SKM-1 treated with dmso at 0.1 percent for 144 hours (cell line): Measurements from ENCODE around the gene C12orf43.
A peak's percentile ranks its signal among the peaks of the same experiment; 100 is the strongest.
"Not testable (repeated sequence)": the region's sequence is repeated elsewhere in the genome, so short reads cannot be mapped to it uniquely, and the experiment has no call there.

Experiments
- DNase-seq: peaks from one replicate; lab custom pipeline; 2025; ENCODE audit not compliant: unreplicated experiment; lab: John Stamatoyannopoulos, UW

Gene C12orf43

GRCh38 chr12:121015825-121016766 lies at the start of gene C12orf43:
TSS of gene C12orf43 (minus strand) at chr12:121016487. CDS start at chr12:121016474, 13 bp downstream.
- DNase-seq = peak; percentile 54

- no peak for DNase-seq
These were observed 49.1 kb upstream of the C12orf43 start for GRCh38 chr12:121065345-121065744.

- not testable (repeated sequence) for DNase-seq
These were observed 48.3 kb upstream of the C12orf43 start for GRCh38 chr12:121064586-121064985.

GRCh38 chr12:121064116-121064515 lies 47.8 kb upstream of the C12orf43 start:
- DNase-seq = no peak

GRCh38 chr12:121062391-121063045 lies 46.2 kb upstream of the C12orf43 start:
- DNase-seq = no peak

GRCh38 chr12:121061831-121062230 lies 45.5 kb upstream of the C12orf43 start:
- no peak for DNase-seq

GRCh38 chr12:121060149-121061001 lies 44.1 kb upstream of the C12orf43 start:
- DNase-seq = peak; percentile 39

- no peak for DNase-seq
These were observed 43.0 kb upstream of the C12orf43 start for GRCh38 chr12:121059031-121059898.

GRCh38 chr12:121057794-121058193 lies 41.5 kb upstream of the C12orf43 start:
- DNase-seq = no peak

GRCh38 chr12:121053706-121054105 lies 37.4 kb upstream of the C12orf43 start:
- no peak for DNase-seq

GRCh38 chr12:121050725-121051124 lies 34.4 kb upstream of the C12orf43 start:
- no peak for DNase-seq

GRCh38 chr12:121048442-121048841 lies 32.2 kb upstream of the C12orf43 start:
- no peak for DNase-seq

GRCh38 chr12:121047400-121047799 lies 31.1 kb upstream of the C12orf43 start:
- not testable (repeated sequence) for DNase-seq

- DNase-seq = no peak
These were observed 26.8 kb upstream of the C12orf43 start for GRCh38 chr12:121043067-121043466.

- no peak for DNase-seq
These were observed 22.8 kb upstream of the C12orf43 start, which contains the start of gene OASL for GRCh38 chr12:121038861-121039668. TSS of gene OASL (minus strand) at chr12:121039246. CDS start at chr12:121038971, 275 bp downstream.

- no peak for DNase-seq
These were observed 20.6 kb upstream of the C12orf43 start for GRCh38 chr12:121036810-121037326.

GRCh38 chr12:121034616-121035305 lies 18.5 kb upstream of the C12orf43 start:
- no peak for DNase-seq

- DNase-seq = no peak
These were observed 17.5 kb upstream of the C12orf43 start for GRCh38 chr12:121033625-121034349.
